GM10266 (cell line): Measurements from ENCODE around the gene MAP3K1.
A peak's percentile ranks its signal among the peaks of the same experiment; 100 is the strongest.
"Not testable (repeated sequence)": the region's sequence is repeated elsewhere in the genome, so short reads cannot be mapped to it uniquely, and the experiment has no call there.

Experiments used
- DNase-seq: peaks from one replicate; pipeline ENCODE4 v3.0.0; 2012; ENCODE audit errors: extremely low spot score
- CTCF ChIP-seq: IDR thresholded peaks from 2 replicates; pipeline ENCODE4 v1.5.1; 2012; ENCODE audit warnings: mild to moderate bottlenecking, low read depth; ENCODE audit not compliant: control insufficient read depth, insufficient read depth; ENCODE audit errors: missing control alignments

The MAP3K1 gene

GRCh38 chr5:56814963-56815657, at the start of gene MAP3K1:
MAP3K1 (plus strand) TSS chr5:56815549; CDS start chr5:56815574, 25 bp downstream.
- peak; percentile 52 for TF ChIP-seq CTCF
- peak; percentile 93 for DNase-seq

- no peak for TF ChIP-seq CTCF
- no peak for DNase-seq
Observed at GRCh38 chr5:56766926-56767325, 48.4 kb upstream of the MAP3K1 start.

- no peak for TF ChIP-seq CTCF
- no peak for DNase-seq
Observed at GRCh38 chr5:56769875-56770604, 45.3 kb upstream of the MAP3K1 start.

GRCh38 chr5:56772767-56773166, 42.6 kb upstream of the MAP3K1 start:
- no peak for TF ChIP-seq CTCF
- no peak for DNase-seq

- no peak for DNase-seq
Observed at GRCh38 chr5:56774957-56775356, 40.4 kb upstream of the MAP3K1 start.

GRCh38 chr5:56776212-56776846, 39.0 kb upstream of the MAP3K1 start:
- not testable (repeated sequence) for DNase-seq

More at GRCh38 chr5:56774957-56775356, 40.4 kb upstream of the MAP3K1 start:
- no peak for TF ChIP-seq CTCF

GRCh38 chr5:56783261-56783660, 32.1 kb upstream of the MAP3K1 start:
- DNase-seq = no peak

More at GRCh38 chr5:56783261-56783660, 32.1 kb upstream of the MAP3K1 start:
- no peak for TF ChIP-seq CTCF
